GM06990 (cell line): ENCODE measurements around the gene TBC1D24.

Source experiments
- DNase-seq: peaks from one replicate; pipeline ENCODE4 v3.0.0-alpha.2; 2011; ENCODE audit not compliant: insufficient read length; ENCODE audit errors: extremely low read depth
- H3K27me3 ChIP-seq: replicated peaks from 2 replicates; pipeline ENCODE4 v1.6.0; 2011; ENCODE audit warnings: low read length; ENCODE audit not compliant: control insufficient read depth, insufficient read depth
- H3K36me3 ChIP-seq: 2 replicates; pipeline ENCODE4 v1.5.1; 2011; ENCODE audit warnings: low read length; ENCODE audit not compliant: control insufficient read depth, insufficient read depth
- H3K4me3 ChIP-seq: replicated peaks from 2 replicates; pipeline ENCODE4 v1.5.1; 2011; ENCODE audit warnings: low read depth, mild to moderate bottlenecking, control low read depth, low read length
- TF ChIP-seq, protein P1 (sequence below): IDR thresholded peaks from 2 replicates; pipeline ENCODE4 v1.5.1; 2011; ENCODE audit warnings: low read length, control low read depth, mild to moderate bottlenecking, inconsistent platforms; ENCODE audit not compliant: insufficient read depth, poor library complexity, severe bottlenecking

The TBC1D24 gene

DNA sequence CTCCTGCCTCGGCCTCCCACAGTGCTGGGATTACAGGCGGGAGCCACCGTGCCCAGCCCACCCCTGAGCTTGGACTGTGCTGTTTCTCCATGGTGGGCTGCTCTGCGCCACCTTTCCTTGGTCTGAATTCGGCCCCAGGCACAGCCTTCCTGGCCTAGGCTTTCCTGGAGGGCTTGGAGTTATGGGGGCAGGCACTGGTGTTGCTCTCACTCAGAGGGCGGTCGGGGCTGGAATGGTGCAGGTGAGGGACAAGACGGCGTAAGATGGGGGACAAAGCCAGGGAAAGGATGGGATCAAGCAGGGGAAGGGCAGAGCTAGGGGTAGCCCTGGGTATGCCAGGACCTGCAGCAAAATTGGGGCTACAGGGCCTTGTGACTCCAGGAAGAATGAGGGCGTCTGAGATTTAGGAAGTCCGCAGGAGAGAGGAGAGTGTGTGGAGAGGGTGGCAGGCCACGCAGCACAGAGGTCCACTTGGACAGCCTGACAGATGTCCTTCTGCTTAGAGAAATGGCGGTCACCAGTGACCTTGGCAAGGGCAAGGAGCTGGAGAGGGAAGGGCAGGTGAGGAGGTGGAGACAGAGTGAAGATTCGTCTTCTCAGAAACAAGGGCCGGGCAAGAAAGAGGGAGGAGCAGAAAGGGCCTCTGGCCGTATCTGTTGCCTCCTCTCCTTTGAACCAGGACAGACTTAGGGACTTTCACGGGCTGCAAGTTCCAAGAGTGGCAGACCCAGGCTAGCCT, 37.2 kb downstream of the TBC1D24 start:
- TF ChIP-seq, protein P1, sequence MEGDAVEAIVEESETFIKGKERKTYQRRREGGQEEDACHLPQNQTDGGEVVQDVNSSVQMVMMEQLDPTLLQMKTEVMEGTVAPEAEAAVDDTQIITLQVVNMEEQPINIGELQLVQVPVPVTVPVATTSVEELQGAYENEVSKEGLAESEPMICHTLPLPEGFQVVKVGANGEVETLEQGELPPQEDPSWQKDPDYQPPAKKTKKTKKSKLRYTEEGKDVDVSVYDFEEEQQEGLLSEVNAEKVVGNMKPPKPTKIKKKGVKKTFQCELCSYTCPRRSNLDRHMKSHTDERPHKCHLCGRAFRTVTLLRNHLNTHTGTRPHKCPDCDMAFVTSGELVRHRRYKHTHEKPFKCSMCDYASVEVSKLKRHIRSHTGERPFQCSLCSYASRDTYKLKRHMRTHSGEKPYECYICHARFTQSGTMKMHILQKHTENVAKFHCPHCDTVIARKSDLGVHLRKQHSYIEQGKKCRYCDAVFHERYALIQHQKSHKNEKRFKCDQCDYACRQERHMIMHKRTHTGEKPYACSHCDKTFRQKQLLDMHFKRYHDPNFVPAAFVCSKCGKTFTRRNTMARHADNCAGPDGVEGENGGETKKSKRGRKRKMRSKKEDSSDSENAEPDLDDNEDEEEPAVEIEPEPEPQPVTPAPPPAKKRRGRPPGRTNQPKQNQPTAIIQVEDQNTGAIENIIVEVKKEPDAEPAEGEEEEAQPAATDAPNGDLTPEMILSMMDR = no peak
- Histone ChIP-seq H3K36me3 (peaks cover 7% of the 10 kb centered on the region), H3K4me3 (no peak overlapping the region)

DNA sequence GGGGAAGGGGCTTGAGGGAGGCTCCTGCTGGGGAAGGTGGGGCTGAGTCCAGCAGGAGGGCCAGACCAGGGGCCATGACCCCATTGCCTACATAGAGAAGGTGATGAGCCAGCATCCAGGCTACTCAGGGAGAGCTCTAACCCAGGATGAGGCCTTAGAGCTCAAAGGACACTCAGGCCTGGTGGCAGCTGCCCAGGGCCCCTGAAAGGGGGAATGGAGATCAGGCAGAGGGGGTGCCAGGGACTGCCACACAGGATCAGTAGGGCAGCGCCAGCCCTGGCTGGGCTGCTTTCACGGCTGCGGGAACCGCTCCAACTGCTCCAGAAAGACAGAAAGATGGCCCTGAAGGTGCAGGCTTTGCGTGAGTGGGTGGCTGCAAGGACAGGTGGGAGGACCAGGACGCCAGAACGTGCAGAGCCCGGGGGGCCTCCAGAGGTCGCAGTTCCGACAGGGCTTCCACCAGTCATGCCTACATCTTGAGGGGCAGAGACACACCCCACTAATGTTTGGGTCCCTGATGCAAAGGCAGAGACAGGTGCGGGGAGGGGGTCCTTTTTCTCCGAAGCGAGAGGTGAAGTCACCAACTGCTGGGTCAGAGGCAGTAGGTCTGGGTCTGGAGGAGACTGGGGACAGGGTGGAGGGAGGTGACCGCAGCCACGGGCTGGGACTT, 37.9 kb downstream of the TBC1D24 start:
- TF ChIP-seq, protein P1 = peak; percentile 11
- peak; percentile 59 for DNase-seq
- Histone ChIP-seq H3K4me3 (peak overlapping the region; percentile 39), H3K27me3 (no peaks in the 10 kb centered on the region), H3K36me3 (peaks cover 7% of the 10 kb centered on the region)

More for the DNA sequence above, 37.2 kb downstream of the TBC1D24 start:
- no peaks in the 10 kb centered on the region for H3K27me3 ChIP-seq
- DNase-seq = no peak

- H3K4me3 ChIP-seq = peak within 1 kb of the TSS; percentile 92
- H3K36me3 ChIP-seq = peaks cover 7% of the 10 kb centered on the region
- no peaks in the 10 kb centered on the region for H3K27me3 ChIP-seq
- DNase-seq = peak; percentile 97
- TF ChIP-seq, protein P1 = no peak
Observed at GRCh38 chr16:2513405-2514332, 38.7 kb downstream of the TBC1D24 start, which contains the start of gene ATP6V0C. TSS of gene ATP6V0C (plus strand) at chr16:2513952. CDS start at chr16:2514104, 152 bp downstream.

DNA sequence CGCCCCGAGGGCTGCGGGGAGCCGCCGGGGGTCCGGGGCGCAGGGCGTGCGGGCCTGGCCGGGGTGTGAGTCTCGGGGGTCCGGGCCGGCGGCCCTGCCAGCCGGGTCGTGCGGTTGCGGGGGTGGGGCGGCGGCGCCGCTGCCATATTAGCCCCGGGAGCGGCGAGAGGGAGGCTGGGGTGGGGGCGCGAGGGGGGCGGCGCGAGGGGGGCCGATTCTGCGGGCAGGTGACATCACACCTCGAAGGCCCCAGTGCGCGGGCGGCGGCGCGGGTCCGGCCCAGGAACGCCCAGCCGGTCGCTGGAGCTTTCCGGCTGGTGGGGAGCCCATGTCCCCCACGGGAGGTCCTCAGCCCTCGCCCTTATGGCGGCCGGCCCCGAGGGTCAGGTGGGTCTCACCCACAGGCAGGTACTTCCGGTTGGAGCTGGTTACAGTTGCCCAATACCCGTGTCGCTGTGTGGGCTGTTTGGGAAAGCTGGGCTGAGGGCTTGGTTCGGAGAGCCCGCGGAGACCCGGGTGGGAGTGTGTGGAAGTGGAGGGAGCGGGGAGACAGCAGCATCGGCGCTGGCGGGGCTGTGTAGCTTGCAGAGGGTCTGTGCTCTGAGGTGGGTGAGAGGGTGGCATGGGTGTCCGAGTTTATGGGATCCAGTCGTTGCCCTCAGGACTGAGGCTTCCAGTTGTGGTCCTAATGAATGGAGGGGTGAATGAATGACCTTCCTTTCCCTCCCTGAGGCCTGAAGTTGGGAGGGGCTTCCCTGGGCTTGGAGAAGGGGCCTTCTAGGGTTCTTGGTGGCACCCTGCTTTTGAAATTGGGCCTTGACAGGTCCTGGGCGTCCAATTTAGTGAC, 39.6 kb downstream of the TBC1D24 start:
- no peak for DNase-seq
- Histone ChIP-seq H3K36me3 (peaks cover 12% of the 10 kb centered on the region), H3K27me3 (no peaks in the 10 kb centered on the region), H3K4me3 (peak overlapping the region; percentile 92)
- TF ChIP-seq, protein P1 = no peak
